Vagina (tissue), 2 donors: ENCODE results near the gene NAV2. TPM values are rescaled to one million over a fixed set of nuclear protein-coding genes. Genes with fewer than 3 reads are reported as not detected.

Source experiments
- DNase-seq, 2 donors: peaks; one replicate each; pipeline ENCODE4 v3.0.0-alpha.2; 2017; ENCODE audit errors: extremely low spot score in 2 of 2
- H3K27ac ChIP-seq: fragments of 200-600 bp; sonication (generic); one replicate; pipeline ENCODE4 v1.5.1; 2019
- H3K27me3 ChIP-seq: fragments of 200-600 bp; sonication (generic); one replicate; pipeline ENCODE4 v1.5.1; 2019
- H3K36me3 ChIP-seq, 2 donors: fragments of 200-600 bp; sonication (generic); one replicate each; pipeline ENCODE4 v1.5.1; 2017 to 2019
- H3K4me1 ChIP-seq: fragments of 200-600 bp; sonication (generic); one replicate; pipeline ENCODE4 v1.5.1; 2019
- H3K4me3 ChIP-seq, 2 donors: fragments of 200-600 bp; sonication (generic); 1 replicate in 1 of 2; 2 replicates in 1 of 2; pipeline ENCODE4 v1.5.1; 2016 to 2019
- H3K9me3 ChIP-seq: fragments of 200-600 bp; sonication (generic); one replicate; pipeline ENCODE4 v1.5.1; 2019
- POLR2A ChIP-seq, 2 donors: fragments of 450-650 bp; IDR thresholded peaks; one replicate each; pipeline ENCODE4 v1.6.1; 2017; ENCODE audit warnings: antibody characterized with exemption in 2 of 2, mild to moderate bottlenecking in 2 of 2, moderate library complexity in 2 of 2
- POLR2AphosphoS5 ChIP-seq, 2 donors: sonication (generic); formaldehyde crosslinking; IDR thresholded peaks; one replicate each; pipeline ENCODE4 v1.9.0; 2017; ENCODE audit warnings: antibody characterized with exemption in 2 of 2, mild to moderate bottlenecking in 2 of 2, low read depth in 1 of 2; ENCODE audit not compliant: insufficient read depth in 1 of 2
- intact Hi-C: fragments of 100-400 bp; cut with DNase I; formaldehyde crosslinking; loops from one replicate; pipeline ENCODE4 v1.15.1; 2023
- total RNA-seq: library from RNA; depleted of rRNA; stranded (reverse); fragments of >200 nt; gene quantifications from one replicate; pipeline ENCODE4 v1.2.3, GENCODE V29; 2016
- TF ChIP-seq, protein P1 (sequence below), 3 experiments: fragments of 450-650 bp in 2 of 3; fragments of 200-600 bp in 1 of 3; sonication (generic) in 1 of 3; IDR thresholded peaks; one replicate each; pipeline ENCODE4 v1.5.1; 2017 to 2019; ENCODE audit warnings: antibody characterized with exemption in 3 of 3, mild to moderate bottlenecking in 2 of 3, moderate library complexity in 2 of 3

Gene NAV2
- total RNA-seq, 1 donor from 2014 or later, result 25.3 TPM

DNA sequence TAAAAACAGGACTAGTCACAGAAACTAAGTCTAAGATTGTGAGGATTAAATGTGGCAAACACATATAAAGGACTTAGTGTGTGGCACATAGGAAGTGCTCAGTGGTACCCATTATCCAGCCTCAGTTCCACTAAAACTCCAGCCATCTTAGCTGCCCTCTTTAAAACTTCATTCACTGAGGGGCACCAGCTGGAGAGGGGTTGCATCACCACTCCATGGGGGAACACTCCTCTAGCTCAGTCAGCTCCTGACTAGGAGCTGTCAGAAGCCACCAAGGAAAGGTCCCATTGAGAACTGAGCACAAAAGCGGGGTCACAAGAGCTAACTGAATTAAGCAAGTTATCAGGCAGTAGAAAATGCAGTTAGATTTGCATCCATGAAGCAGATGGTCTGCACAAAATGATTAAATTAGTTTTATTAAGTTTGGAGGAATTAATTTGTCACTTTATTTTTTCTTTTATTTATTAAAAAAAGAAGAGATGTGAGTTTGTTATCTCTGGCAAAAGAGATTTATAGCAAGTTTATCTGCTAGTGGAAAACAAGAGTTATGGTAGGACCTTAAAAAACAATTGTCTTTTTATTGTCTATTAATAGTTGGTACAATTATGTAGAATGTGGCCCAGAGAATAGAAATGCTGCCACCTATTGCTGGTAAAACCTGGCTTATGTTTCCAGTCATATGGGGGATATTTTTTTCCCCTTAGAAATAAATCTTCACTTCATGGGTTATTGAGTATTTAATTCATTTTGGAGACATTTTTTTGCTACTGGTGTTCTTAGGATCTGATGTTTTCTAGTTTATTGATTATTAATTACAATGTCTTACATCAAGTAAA, 95.7 kb downstream of the NAV2 start:
- H3K27ac ChIP-seq, result no peak overlapping the region
- peaks cover 3% of the 10 kb centered on the region for H3K4me1 ChIP-seq
- no peaks in the 10 kb centered on the region for H3K9me3 ChIP-seq
- no peaks in the 10 kb centered on the region for H3K27me3 ChIP-seq
- no peak for DNase-seq
- no peak overlapping the region for H3K4me3 ChIP-seq
- no peaks in the 10 kb centered on the region for H3K36me3 ChIP-seq
- TF ChIP-seq POLR2AphosphoS5 (IDR thresholded peaks at IDR 0.05; ENCODE audit: insufficient read depth in 1 of 2, low read depth in 1 of 2) (no peak), POLR2A (IDR thresholded peaks at IDR 0.05) (no peak)
- TF ChIP-seq, protein P1, sequence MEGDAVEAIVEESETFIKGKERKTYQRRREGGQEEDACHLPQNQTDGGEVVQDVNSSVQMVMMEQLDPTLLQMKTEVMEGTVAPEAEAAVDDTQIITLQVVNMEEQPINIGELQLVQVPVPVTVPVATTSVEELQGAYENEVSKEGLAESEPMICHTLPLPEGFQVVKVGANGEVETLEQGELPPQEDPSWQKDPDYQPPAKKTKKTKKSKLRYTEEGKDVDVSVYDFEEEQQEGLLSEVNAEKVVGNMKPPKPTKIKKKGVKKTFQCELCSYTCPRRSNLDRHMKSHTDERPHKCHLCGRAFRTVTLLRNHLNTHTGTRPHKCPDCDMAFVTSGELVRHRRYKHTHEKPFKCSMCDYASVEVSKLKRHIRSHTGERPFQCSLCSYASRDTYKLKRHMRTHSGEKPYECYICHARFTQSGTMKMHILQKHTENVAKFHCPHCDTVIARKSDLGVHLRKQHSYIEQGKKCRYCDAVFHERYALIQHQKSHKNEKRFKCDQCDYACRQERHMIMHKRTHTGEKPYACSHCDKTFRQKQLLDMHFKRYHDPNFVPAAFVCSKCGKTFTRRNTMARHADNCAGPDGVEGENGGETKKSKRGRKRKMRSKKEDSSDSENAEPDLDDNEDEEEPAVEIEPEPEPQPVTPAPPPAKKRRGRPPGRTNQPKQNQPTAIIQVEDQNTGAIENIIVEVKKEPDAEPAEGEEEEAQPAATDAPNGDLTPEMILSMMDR (IDR thresholded peaks at IDR 0.05), result no peak
- intact Hi-C loops, result no loop called here

DNA sequence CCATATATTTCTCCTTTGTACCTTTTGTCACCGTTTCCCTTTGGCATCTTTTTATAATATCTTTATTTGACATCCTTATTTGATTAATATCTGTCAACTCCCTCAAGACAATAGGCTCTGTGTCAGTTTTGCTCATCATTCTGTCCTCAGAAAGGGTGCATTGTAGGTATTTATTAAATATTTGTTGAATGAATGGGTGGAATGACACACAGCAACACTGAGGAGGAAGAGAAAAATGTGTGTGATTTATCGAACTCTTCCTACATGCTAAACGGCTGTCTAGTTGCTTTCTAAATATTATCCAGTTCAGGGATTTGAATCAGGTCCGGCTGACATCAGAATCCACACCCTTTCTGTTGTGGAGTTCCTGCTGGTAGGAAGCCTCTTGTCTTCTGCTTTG, 98.2 kb downstream of the NAV2 start:
- no peaks in the 10 kb centered on the region for H3K9me3 ChIP-seq
- no peak overlapping the region for H3K27ac ChIP-seq
- TF ChIP-seq POLR2A (IDR thresholded peaks at IDR 0.05) (no peak), POLR2AphosphoS5 (IDR thresholded peaks at IDR 0.05; ENCODE audit: insufficient read depth in 1 of 2, low read depth in 1 of 2) (no peak)
- TF ChIP-seq, protein P1 (IDR thresholded peaks at IDR 0.05), result no peak
- no peaks in the 10 kb centered on the region for H3K27me3 ChIP-seq
- intact Hi-C loops, result no loop called here
- no peak for DNase-seq
- H3K4me3 ChIP-seq, result no peak overlapping the region
- H3K4me1 ChIP-seq, result no peaks in the 10 kb centered on the region
- no peaks in the 10 kb centered on the region for H3K36me3 ChIP-seq

DNA sequence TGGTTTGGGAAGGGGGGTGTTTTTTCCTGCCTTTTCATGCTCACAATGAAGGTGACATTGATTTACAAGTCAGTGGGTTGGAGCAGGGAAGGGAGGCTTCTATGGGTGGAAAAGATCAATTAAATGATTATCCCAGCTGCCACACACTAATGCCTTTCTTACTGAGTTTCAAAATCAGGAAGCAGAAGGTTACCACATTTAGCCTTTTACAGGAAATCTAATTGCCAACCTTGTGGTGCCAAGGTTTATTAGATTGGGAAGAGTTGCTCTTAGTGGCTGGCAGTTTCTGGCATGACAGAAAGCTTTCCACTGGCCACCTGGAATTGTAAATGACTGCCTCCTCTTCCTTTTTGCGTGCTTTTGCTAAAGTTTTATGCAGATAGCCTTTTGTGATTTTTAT, 98.7 kb downstream of the NAV2 start:
- H3K9me3 ChIP-seq, result no peaks in the 10 kb centered on the region
- H3K27ac ChIP-seq, result no peak overlapping the region
- no peak for TF ChIP-seq POLR2AphosphoS5 (IDR thresholded peaks at IDR 0.05; ENCODE audit: insufficient read depth in 1 of 2, low read depth in 1 of 2)
- TF ChIP-seq, protein P1 (IDR thresholded peaks at IDR 0.05), result no peak
- no peak for TF ChIP-seq POLR2A (IDR thresholded peaks at IDR 0.05)
- H3K4me1 ChIP-seq, result no peaks in the 10 kb centered on the region
- no peaks in the 10 kb centered on the region for H3K36me3 ChIP-seq
- no peak for DNase-seq
- H3K27me3 ChIP-seq, result no peaks in the 10 kb centered on the region
- intact Hi-C loops, result no loop called here
- H3K4me3 ChIP-seq, result no peak overlapping the region

DNA sequence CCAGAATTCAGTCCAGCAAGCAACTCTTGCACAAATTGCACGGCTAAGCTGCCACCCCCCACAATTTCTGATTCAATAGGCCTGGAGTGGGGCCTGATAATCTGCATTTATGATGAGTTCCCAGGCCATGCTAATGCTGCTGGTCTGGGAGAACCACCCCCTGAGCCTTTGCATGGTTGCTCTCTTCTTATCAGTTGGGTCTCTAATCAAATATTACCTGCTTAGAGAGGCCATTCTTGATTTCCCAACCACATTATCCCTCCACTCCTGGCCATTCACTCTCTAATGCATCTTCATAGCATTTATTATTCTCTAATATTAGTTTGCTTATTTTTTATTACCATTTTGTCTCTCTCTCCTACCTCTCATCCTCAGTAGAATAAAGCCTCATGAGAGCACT, 99.5 kb downstream of the NAV2 start:
- intact Hi-C loops, result no loop called here
- TF ChIP-seq, protein P1 (IDR thresholded peaks at IDR 0.05), result no peak
- no peak for TF ChIP-seq POLR2AphosphoS5 (IDR thresholded peaks at IDR 0.05; ENCODE audit: insufficient read depth in 1 of 2, low read depth in 1 of 2)
- TF ChIP-seq POLR2A (IDR thresholded peaks at IDR 0.05), result no peak
- Histone ChIP-seq H3K4me3 (no peak overlapping the region), H3K9me3 (no peaks in the 10 kb centered on the region), H3K27ac (no peak overlapping the region), H3K36me3 (no peaks in the 10 kb centered on the region), H3K4me1 (no peaks in the 10 kb centered on the region), H3K27me3 (no peaks in the 10 kb centered on the region)
- no peak for DNase-seq

DNA sequence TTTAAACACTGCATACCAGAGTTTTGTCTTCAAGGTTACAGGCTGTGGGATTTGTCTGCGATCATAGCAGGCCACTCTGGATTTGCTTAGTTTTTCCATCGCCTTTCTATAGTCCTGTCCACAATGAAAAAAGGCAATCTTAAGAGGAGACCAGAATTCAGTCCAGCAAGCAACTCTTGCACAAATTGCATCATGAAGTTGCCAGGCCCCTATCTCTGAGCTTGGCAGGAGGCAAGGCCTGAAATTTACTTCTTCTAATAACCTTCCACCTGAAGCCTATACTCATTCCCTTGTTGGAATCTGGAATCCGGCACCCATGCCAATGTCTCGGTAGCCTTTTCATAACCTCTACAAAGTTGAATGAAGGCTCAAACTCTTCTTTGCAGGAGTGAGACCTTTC, 100.1 kb downstream of the NAV2 start:
- intact Hi-C loops, result no loop called here
- TF ChIP-seq POLR2AphosphoS5 (IDR thresholded peaks at IDR 0.05; ENCODE audit: insufficient read depth in 1 of 2, low read depth in 1 of 2) (no peak), POLR2A (IDR thresholded peaks at IDR 0.05) (no peak)
- TF ChIP-seq, protein P1 (IDR thresholded peaks at IDR 0.05), result no peak
- Histone ChIP-seq H3K36me3 (no peaks in the 10 kb centered on the region), H3K4me1 (no peaks in the 10 kb centered on the region), H3K27me3 (no peaks in the 10 kb centered on the region), H3K27ac (no peak overlapping the region), H3K4me3 (no peak overlapping the region), H3K9me3 (no peaks in the 10 kb centered on the region)
- no peak for DNase-seq
